Transverse colon (tissue), 4 donors: ENCODE results near the gene HNRNPA1L2.

ENCODE experiments used
- CTCF ChIP-seq, 5 experiments: fragments of 200-600 bp in 3 of 5; fragments of 450-650 bp in 2 of 5; sonication (generic) in 3 of 5; IDR thresholded peaks; 1 replicate in 2 of 5; 2 replicates in 3 of 5; pipeline ENCODE4 v1.5.1; 2016 to 2017; ENCODE audit warnings: antibody characterized with exemption in 5 of 5, inconsistent platforms in 3 of 5, mild to moderate bottlenecking in 2 of 5, moderate library complexity in 1 of 5
- POLR2A ChIP-seq: fragments of 450-650 bp; IDR thresholded peaks from one replicate; pipeline ENCODE4 v1.6.1; 2016; ENCODE audit warnings: antibody characterized with exemption, mild to moderate bottlenecking, moderate library complexity
- POLR2AphosphoS5 ChIP-seq, 3 donors: sonication (generic); formaldehyde crosslinking; IDR thresholded peaks; one replicate each; pipeline ENCODE4 v1.6.1; 2016; ENCODE audit warnings: antibody characterized with exemption in 3 of 3

GRCh38 chr13:52600666-52601065 is 41.6 kb upstream of the HNRNPA1L2 start:
- TF ChIP-seq CTCF (IDR thresholded peaks at IDR 0.05) (no peak), POLR2AphosphoS5 (IDR thresholded peaks at IDR 0.05) (no peak), POLR2A (no peak)
